GM12875 (cell line): Measurements from ENCODE around the gene RASAL3.

Experiments
- H3K4me3 ChIP-seq: one replicate; pipeline ENCODE4 v1.5.1; 2011; ENCODE audit warnings: low read depth, low read length, control low read depth
- CTCF ChIP-seq: IDR thresholded peaks from 2 replicates; pipeline ENCODE4 v1.5.1; 2011; ENCODE audit warnings: low read depth, mild to moderate bottlenecking, control low read depth, inconsistent platforms, low read length, moderate library complexity, borderline replicate concordance; ENCODE audit not compliant: insufficient read depth

The RASAL3 gene

DNA sequence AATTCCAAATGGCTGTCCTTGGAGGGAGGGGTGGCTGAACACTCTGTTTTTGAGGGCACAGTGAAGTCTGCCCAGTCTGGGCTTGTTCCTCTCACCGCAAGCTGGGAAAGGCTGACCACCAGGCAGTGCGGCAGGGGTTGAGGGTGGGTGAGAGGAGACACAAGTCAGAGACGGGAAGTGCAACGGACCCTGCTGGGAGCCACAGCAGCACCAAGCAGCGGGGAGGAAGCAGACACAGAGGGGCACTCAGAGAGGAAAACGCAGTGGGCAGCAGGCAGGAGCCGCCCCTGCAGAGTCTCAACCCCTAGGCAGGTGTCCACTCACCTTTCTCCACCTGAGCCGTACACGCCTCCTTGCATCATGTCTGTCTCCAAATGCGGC, 61.2 kb downstream of the RASAL3 start:
- no peak for TF ChIP-seq CTCF

DNA sequence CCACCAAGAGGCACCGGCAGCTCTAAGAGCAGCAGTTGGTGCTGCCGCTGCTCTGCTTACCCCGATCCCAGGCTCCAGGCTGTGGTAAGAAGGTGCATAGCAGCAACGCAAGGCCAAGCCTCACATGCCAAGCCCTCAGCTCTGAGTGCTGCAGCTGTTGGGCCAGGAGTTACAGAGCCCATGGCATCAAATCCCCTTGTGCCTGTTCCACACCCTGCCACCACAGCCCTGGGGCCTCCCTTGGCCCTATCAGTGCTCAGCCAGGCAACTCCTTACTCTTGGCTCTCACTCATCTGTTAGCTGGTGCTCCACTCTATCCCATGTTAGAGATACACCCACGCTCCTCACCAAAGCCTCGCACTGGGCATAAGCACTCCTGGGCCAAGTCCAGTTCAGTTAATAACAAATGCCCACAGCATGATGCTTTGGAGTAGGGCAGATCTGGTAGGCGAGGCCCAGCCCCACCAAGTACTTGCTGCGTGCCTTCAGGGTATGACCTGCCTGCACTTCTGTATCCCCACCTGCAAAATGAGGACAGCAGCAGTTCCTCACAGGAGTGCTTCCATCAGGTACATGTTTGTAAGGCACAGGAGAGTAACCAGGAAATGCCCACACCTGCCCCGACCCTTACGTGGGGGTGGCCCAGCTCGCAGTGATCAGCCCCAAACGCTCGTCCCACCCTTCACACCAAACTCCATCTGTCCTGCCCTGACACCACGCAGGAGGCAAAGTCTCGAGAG, 61.8 kb downstream of the RASAL3 start:
- no peak overlapping the region for H3K4me3 ChIP-seq
- no peak for TF ChIP-seq CTCF

More for the DNA sequence above, 61.2 kb downstream of the RASAL3 start:
- H3K4me3 ChIP-seq = no peak overlapping the region
